HepG2 (cell line): ENCODE results near the gene TRAPPC12. TPM values are rescaled to one million over a fixed set of nuclear protein-coding genes. Genes with fewer than 3 reads are reported as not detected.

Experiments
- ATF1 ChIP-seq: IDR thresholded peaks from 2 replicates; pipeline ENCODE4 v1.6.1; 2016; ENCODE audit warnings: mild to moderate bottlenecking, control low read depth
- BRCA1 ChIP-seq: sonication (generic); formaldehyde crosslinking; IDR thresholded peaks from 2 replicates; pipeline ENCODE4 v1.4.0; 2020; ENCODE audit warnings: missing genetic modification reagents
- EP300 ChIP-seq, 3 experiments: sonication (generic) in 1 of 3; formaldehyde crosslinking in 1 of 3; IDR thresholded peaks; 2 replicates each; pipeline versions ENCODE4 v1.5.1 to v1.6.1; 2011 to 2020; ENCODE audit warnings: low read depth in 2 of 3, low read length in 2 of 3, borderline replicate concordance in 1 of 3, improper control_type of control experiment in 1 of 3, mild to moderate bottlenecking in 1 of 3, missing genetic modification reagents in 1 of 3, moderate library complexity in 1 of 3
- NKX3-1 ChIP-seq: sonication (generic); formaldehyde crosslinking; IDR thresholded peaks from 2 replicates; pipeline ENCODE4 v1.5.0; 2020; ENCODE audit warnings: missing genetic modification reagents
- NPAS2 ChIP-seq: sonication (generic); formaldehyde crosslinking; IDR thresholded peaks from 2 replicates; pipeline ENCODE4 v1.8.0; 2022; ENCODE audit warnings: mild to moderate bottlenecking, missing genetic modification reagents, borderline replicate concordance
- PCBP2 ChIP-seq: fragments of 200-400 bp; formaldehyde crosslinking; optimal IDR thresholded peaks from 2 replicates; pipeline ENCODE3; 2018; ENCODE audit warnings: low read length, low read depth; ENCODE audit not compliant: poor library complexity, severe bottlenecking
- RFXAP ChIP-seq: sonication (generic); formaldehyde crosslinking; IDR thresholded peaks from 2 replicates; pipeline ENCODE4 v1.4.0; 2020; ENCODE audit warnings: missing genetic modification reagents, borderline replicate concordance
- SOX6 ChIP-seq, 2 experiments: fragments of 450-650 bp in 1 of 2; sonication (generic) in 1 of 2; formaldehyde crosslinking in 1 of 2; IDR thresholded peaks; 2 replicates each; pipeline versions ENCODE4 v1.4.0 to v1.6.1; 2017 to 2020; ENCODE audit warnings: antibody characterized with exemption in 1 of 2, mild to moderate bottlenecking in 1 of 2, missing genetic modification reagents in 1 of 2
- XRCC5 ChIP-seq: fragments of 200-400 bp; formaldehyde crosslinking; optimal IDR thresholded peaks from 2 replicates; pipeline ENCODE3; 2017; ENCODE audit warnings: mild to moderate bottlenecking, low read length
- ZFP82 ChIP-seq: sonication (generic); formaldehyde crosslinking; IDR thresholded peaks from 2 replicates; pipeline ENCODE4 v1.5.1; 2020; ENCODE audit warnings: mild to moderate bottlenecking, missing genetic modification reagents, borderline replicate concordance
- ZFX ChIP-seq: sonication (generic); formaldehyde crosslinking; IDR thresholded peaks from 2 replicates; pipeline ENCODE4 v1.4.0; 2020; ENCODE audit warnings: mild to moderate bottlenecking, low read depth, missing genetic modification reagents, moderate library complexity
- ZNF605 ChIP-seq: sonication (generic); formaldehyde crosslinking; IDR thresholded peaks from 2 replicates; pipeline ENCODE4 v1.8.0; 2022; ENCODE audit warnings: mild to moderate bottlenecking, missing genetic modification reagents
- ZNF709 ChIP-seq: sonication (generic); formaldehyde crosslinking; IDR thresholded peaks from 2 replicates; pipeline ENCODE4 v1.5.0; 2020; ENCODE audit warnings: mild to moderate bottlenecking, missing genetic modification reagents
- ZNF747 ChIP-seq: sonication (generic); formaldehyde crosslinking; IDR thresholded peaks from 2 replicates; pipeline ENCODE4 v1.8.1; 2023; ENCODE audit warnings: missing genetic modification reagents, mild to moderate bottlenecking, borderline replicate concordance
- ZNF775 ChIP-seq: sonication (generic); formaldehyde crosslinking; IDR thresholded peaks from 2 replicates; pipeline ENCODE4 v1.4.0; 2020; ENCODE audit warnings: missing genetic modification reagents, mild to moderate bottlenecking, moderate library complexity, borderline replicate concordance
- ZNF777 ChIP-seq: sonication (generic); formaldehyde crosslinking; IDR thresholded peaks from 2 replicates; pipeline ENCODE4 v1.4.0; 2020; ENCODE audit warnings: missing genetic modification reagents
- ZNF784 ChIP-seq: sonication (generic); formaldehyde crosslinking; IDR thresholded peaks from 2 replicates; pipeline ENCODE4 v1.5.1; 2020; ENCODE audit warnings: missing genetic modification reagents, mild to moderate bottlenecking, borderline replicate concordance
- polyA plus RNA-seq, 8 experiments: library from polyadenylated mRNA; depleted of rRNA in 3 of 8; stranded (reverse) in 7 of 8; unstranded in 1 of 8; fragments of >200 nt; fragmentation: Illumina TruSeq in 4 of 8; extraction: Trizol in 4 of 8; gene quantifications; 2 replicates each; pipeline versions ENCODE4 v1.2.1 to v1.2.3, GENCODE V29; 2011 to 2016; ENCODE audit warnings: low read depth in 4 of 8, missing spikeins in 1 of 8, mixed read lengths in 1 of 8; ENCODE audit not compliant: insufficient read depth in 1 of 8
- total RNA-seq, 5 experiments: library from RNA; depleted of rRNA; stranded (reverse); fragments of >200 nt; fragmentation: Illumina TruSeq; extraction: Trizol; gene quantifications; 2 replicates each; pipeline ENCODE4 v1.2.3, GENCODE V29; 2016; ENCODE audit warnings: low read depth in 1 of 5
- TF ChIP-seq, protein P1 (sequence below): sonication (generic); formaldehyde crosslinking; conservative IDR thresholded peaks from 2 replicates; pipeline ENCODE4 v1.8.0; 2022; ENCODE audit warnings: mild to moderate bottlenecking, moderate library complexity, missing genetic modification reagents
- TF ChIP-seq, protein P2 (sequence below): sonication (generic); formaldehyde crosslinking; conservative IDR thresholded peaks from 2 replicates; pipeline ENCODE4 v1.4.0; 2020; ENCODE audit warnings: missing genetic modification reagents
- TF ChIP-seq, protein P3 (sequence below): sonication (generic); formaldehyde crosslinking; IDR thresholded peaks from 2 replicates; pipeline ENCODE4 v1.5.0; 2020; ENCODE audit warnings: missing genetic modification reagents

Gene TRAPPC12
- total and polyA plus RNA-seq, 2 of the 13 experiments (the other 11 are each of a cell fraction or from before 2014, with no cell fraction given), result 46.4 to 97.7 TPM

- TF ChIP-seq ZNF605 (CRISPR knock-in tag), result peak; percentile 93
- TF ChIP-seq BRCA1 (CRISPR knock-in tag), result peak; percentile 80; the same call in 1 of the 2 replicates
- TF ChIP-seq ATF1 (CRISPR knock-in tag), result no peak
- TF ChIP-seq, protein P1, sequence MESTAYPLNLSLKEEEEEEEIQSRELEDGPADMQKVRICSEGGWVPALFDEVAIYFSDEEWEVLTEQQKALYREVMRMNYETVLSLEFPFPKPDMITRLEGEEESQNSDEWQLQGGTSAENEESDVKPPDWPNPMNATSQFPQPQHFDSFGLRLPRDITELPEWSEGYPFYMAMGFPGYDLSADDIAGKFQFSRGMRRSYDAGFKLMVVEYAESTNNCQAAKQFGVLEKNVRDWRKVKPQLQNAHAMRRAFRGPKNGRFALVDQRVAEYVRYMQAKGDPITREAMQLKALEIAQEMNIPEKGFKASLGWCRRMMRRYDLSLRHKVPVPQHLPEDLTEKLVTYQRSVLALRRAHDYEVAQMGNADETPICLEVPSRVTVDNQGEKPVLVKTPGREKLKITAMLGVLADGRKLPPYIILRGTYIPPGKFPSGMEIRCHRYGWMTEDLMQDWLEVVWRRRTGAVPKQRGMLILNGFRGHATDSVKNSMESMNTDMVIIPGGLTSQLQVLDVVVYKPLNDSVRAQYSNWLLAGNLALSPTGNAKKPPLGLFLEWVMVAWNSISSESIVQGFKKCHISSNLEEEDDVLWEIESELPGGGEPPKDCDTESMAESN (CRISPR knock-in tag), result peak; percentile 97
- no peak for TF ChIP-seq NPAS2 (CRISPR knock-in tag)
- TF ChIP-seq NKX3-1, result peak; percentile 42; the same call in 1 of the 2 replicates
- TF ChIP-seq SOX6 (IDR thresholded peaks at IDR 0.05), result no peak
- TF ChIP-seq SOX6 (CRISPR knock-in tag; IDR thresholded peaks at IDR 0.05), result peak; percentile 91
- TF ChIP-seq RFXAP (CRISPR knock-in tag), result peak; percentile 73
- TF ChIP-seq XRCC5, result peak; percentile 94
- TF ChIP-seq ZNF747 (CRISPR knock-in tag), result peak; percentile 77
- TF ChIP-seq ZNF777 (CRISPR knock-in tag), result peak; percentile 80
- TF ChIP-seq ZNF709 (CRISPR knock-in tag), result peak; percentile 99
- peak; percentile 96 for TF ChIP-seq ZNF784 (CRISPR knock-in tag)
- TF ChIP-seq ZFX (CRISPR knock-in tag), result peak; percentile 98
- TF ChIP-seq, protein P2, sequence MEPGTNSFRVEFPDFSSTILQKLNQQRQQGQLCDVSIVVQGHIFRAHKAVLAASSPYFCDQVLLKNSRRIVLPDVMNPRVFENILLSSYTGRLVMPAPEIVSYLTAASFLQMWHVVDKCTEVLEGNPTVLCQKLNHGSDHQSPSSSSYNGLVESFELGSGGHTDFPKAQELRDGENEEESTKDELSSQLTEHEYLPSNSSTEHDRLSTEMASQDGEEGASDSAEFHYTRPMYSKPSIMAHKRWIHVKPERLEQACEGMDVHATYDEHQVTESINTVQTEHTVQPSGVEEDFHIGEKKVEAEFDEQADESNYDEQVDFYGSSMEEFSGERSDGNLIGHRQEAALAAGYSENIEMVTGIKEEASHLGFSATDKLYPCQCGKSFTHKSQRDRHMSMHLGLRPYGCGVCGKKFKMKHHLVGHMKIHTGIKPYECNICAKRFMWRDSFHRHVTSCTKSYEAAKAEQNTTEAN (CRISPR knock-in tag), result peak; percentile 70
- TF ChIP-seq ZFP82 (CRISPR knock-in tag), result peak; percentile 97; the same call in 1 of the 2 replicates
- no peak for TF ChIP-seq PCBP2
- peak in 1 of 2 experiments; percentile 85; a peak in 3 of 4 replicates for TF ChIP-seq EP300 (IDR thresholded peaks at IDR 0.05; ENCODE audit: low read depth in 2 of 2, low read length in 2 of 2)
- peak; percentile 89 for TF ChIP-seq EP300 (CRISPR knock-in tag; IDR thresholded peaks at IDR 0.05; ENCODE audit: borderline replicate concordance)
- TF ChIP-seq, protein P3, sequence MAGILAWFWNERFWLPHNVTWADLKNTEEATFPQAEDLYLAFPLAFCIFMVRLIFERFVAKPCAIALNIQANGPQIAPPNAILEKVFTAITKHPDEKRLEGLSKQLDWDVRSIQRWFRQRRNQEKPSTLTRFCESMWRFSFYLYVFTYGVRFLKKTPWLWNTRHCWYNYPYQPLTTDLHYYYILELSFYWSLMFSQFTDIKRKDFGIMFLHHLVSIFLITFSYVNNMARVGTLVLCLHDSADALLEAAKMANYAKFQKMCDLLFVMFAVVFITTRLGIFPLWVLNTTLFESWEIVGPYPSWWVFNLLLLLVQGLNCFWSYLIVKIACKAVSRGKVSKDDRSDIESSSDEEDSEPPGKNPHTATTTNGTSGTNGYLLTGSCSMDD (CRISPR knock-in tag), result 0 out of 2 replicates have a peak, but pooled peaks have one; percentile 27
- no peak; the same call in 1 of the 2 replicates for TF ChIP-seq ZNF775 (CRISPR knock-in tag)
Observed at GRCh38 chr2:3379647-3380534, at the start of gene TRAPPC12 (continued).
